Fibroblast of lung (primary cell): Measurements from ENCODE around the gene ANKRD17.

Source experiments
- EZH2 ChIP-seq: IDR thresholded peaks from 2 replicates; pipeline ENCODE4 v1.5.1; 2012; ENCODE audit warnings: low read length, control low read depth, mild to moderate bottlenecking; ENCODE audit errors: missing control alignments
- TF ChIP-seq, protein P1 (sequence below), 2 donors: IDR thresholded peaks in 1 of 2; conservative IDR thresholded peaks in 1 of 2; 1 replicate in 1 of 2; 2 replicates in 1 of 2; pipeline ENCODE4 v1.5.1; 2011 to 2012; ENCODE audit warnings: low read length in 2 of 2, control low read depth in 1 of 2, inconsistent platforms in 1 of 2, low read depth in 1 of 2, mild to moderate bottlenecking in 1 of 2

DNA sequence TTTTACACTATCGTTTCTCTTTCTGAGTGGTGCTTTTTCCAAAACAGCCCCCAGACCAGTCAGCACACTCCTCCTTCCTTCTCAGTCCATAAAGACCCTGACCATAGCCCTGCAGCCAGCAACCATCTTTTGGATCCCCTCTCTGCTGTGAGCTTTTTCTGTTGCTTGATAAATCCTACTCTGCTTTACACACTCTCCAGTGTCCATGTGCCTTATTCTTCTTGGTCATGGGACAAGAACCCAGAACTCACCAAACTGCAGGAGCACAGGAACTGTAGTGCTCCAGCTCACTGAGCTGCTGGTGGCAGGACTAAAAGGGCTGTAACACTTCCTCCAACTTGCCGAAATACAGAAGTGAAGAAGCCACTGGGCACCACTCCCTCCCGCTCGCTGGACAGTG is 221.5 kb downstream of the ANKRD17 start:
- TF ChIP-seq, protein P1, sequence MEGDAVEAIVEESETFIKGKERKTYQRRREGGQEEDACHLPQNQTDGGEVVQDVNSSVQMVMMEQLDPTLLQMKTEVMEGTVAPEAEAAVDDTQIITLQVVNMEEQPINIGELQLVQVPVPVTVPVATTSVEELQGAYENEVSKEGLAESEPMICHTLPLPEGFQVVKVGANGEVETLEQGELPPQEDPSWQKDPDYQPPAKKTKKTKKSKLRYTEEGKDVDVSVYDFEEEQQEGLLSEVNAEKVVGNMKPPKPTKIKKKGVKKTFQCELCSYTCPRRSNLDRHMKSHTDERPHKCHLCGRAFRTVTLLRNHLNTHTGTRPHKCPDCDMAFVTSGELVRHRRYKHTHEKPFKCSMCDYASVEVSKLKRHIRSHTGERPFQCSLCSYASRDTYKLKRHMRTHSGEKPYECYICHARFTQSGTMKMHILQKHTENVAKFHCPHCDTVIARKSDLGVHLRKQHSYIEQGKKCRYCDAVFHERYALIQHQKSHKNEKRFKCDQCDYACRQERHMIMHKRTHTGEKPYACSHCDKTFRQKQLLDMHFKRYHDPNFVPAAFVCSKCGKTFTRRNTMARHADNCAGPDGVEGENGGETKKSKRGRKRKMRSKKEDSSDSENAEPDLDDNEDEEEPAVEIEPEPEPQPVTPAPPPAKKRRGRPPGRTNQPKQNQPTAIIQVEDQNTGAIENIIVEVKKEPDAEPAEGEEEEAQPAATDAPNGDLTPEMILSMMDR (conservative IDR thresholded peaks at IDR 0.05 in 1 of 2, IDR thresholded peaks at IDR 0.05 in 1 of 2; ENCODE audit: low read depth in 1 of 2, low read length in 2 of 2): no peak
- TF ChIP-seq EZH2: no peak
